Large intestine (tissue), 3 donors: ENCODE results near the gene DCUN1D3. TPM values are rescaled to one million over a fixed set of nuclear protein-coding genes. Genes with fewer than 3 reads are reported as not detected.

Experiments used
- DNase-seq, 2 donors: peaks; one replicate each; pipeline versions ENCODE4 v3.0.0 to v3.0.0-alpha.2; 2013
- H3K27ac ChIP-seq: one replicate; pipeline ENCODE4 v1.5.1; 2013; ENCODE audit warnings: low read length
- H3K27me3 ChIP-seq: 2 replicates; pipeline ENCODE4 v1.6.1; 2013; ENCODE audit warnings: low read length; ENCODE audit not compliant: control insufficient read depth, insufficient read depth
- H3K36me3 ChIP-seq: 2 replicates; pipeline ENCODE4 v1.6.1; 2013; ENCODE audit warnings: low read length; ENCODE audit not compliant: control insufficient read depth, insufficient read depth
- H3K4me1 ChIP-seq: one replicate; pipeline ENCODE4 v1.6.1; 2013; ENCODE audit warnings: low read length; ENCODE audit not compliant: control insufficient read depth, insufficient read depth
- H3K4me3 ChIP-seq: one replicate; pipeline ENCODE4 v1.5.1; 2013; ENCODE audit warnings: low read length
- H3K9me3 ChIP-seq: one replicate; pipeline ENCODE4 v1.6.1; 2013; ENCODE audit warnings: mild to moderate bottlenecking, low read depth, low read length, moderate library complexity; ENCODE audit not compliant: control insufficient read depth
- WGBS: methylation state at CpG from one replicate; pipeline ENCODE4 v1.1.5; 2013; ENCODE audit warnings: low lambda C conversion rate; ENCODE audit not compliant: insufficient coverage; 5-methylcytosine and 5-hydroxymethylcytosine counted together
- polyA plus RNA-seq: library from polyadenylated mRNA; unstranded; fragments of 120-200 nt; gene quantifications from one replicate; pipeline ENCODE4 v1.2.1, GENCODE V29; 2013

DCUN1D3 gene
- polyA plus RNA-seq, 1 donor, result 18.3 TPM

DNA sequence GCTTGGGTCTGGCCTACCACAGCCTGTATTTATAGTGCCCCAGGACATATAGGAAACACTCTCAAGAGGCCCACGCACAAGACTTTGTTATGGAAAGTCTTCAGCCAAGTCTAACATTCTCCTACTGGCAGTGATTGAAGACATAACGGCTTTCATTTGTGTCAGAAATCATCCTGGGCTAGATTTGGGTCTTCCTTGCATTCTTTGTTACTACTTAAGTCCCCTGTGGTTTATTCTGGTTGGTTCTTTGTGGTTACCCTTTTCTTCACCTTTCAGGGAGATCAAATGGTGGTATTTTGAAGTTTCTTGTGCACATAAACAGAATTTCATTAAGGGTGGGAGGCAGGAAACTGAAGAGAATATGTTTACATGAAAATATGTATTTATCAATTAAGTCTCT is 56.1 kb downstream of the DCUN1D3 start:
- Histone ChIP-seq H3K4me3 (no peak overlapping the region), H3K4me1 (peaks cover 21% of the 10 kb centered on the region), H3K9me3 (no peaks in the 10 kb centered on the region), H3K36me3 (peaks cover 27% of the 10 kb centered on the region), H3K27ac (no peak overlapping the region), H3K27me3 (no peaks in the 10 kb centered on the region)
- no CpG with 5 or more reads among the region's 2 CpGs for WGBS
- DNase-seq, result no peak

GRCh38 chr16:20839504-20839903 is 60.7 kb downstream of the DCUN1D3 start:
- Histone ChIP-seq H3K4me1 (no peaks in the 10 kb centered on the region), H3K36me3 (peaks cover 27% of the 10 kb centered on the region), H3K4me3 (no peak overlapping the region), H3K9me3 (peaks cover 4% of the 10 kb centered on the region), H3K27ac (no peak overlapping the region), H3K27me3 (no peaks in the 10 kb centered on the region)
- no peak for DNase-seq
- no CpG with 5 or more reads among the region's 2 CpGs for WGBS

DNA sequence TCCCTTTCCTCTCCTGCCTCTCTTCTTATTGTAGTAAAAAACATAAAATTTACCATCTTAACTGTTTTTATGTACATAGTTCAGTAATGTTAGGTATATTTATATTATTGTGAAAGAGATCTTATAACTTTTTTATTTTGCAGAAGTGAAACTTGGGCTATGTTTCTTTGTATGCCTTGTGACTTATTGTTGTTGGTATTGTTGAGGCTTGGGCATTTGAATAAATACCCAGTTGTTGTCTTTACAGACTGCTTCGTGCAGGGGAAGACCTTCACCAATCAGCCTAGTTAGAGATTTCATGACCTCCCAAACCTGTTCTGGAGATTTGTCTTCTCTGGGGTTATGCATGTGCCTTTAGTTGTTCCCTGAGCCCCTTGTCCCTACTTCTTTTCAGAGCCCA is 61.9 kb downstream of the DCUN1D3 start:
- Histone ChIP-seq H3K4me1 (no peaks in the 10 kb centered on the region), H3K9me3 (peaks cover 7% of the 10 kb centered on the region), H3K36me3 (peaks cover 28% of the 10 kb centered on the region), H3K27ac (no peak overlapping the region), H3K4me3 (no peak overlapping the region), H3K27me3 (no peaks in the 10 kb centered on the region)
- WGBS, result no CpG with 5 or more reads among the region's 1 CpG
- no peak for DNase-seq

DNA sequence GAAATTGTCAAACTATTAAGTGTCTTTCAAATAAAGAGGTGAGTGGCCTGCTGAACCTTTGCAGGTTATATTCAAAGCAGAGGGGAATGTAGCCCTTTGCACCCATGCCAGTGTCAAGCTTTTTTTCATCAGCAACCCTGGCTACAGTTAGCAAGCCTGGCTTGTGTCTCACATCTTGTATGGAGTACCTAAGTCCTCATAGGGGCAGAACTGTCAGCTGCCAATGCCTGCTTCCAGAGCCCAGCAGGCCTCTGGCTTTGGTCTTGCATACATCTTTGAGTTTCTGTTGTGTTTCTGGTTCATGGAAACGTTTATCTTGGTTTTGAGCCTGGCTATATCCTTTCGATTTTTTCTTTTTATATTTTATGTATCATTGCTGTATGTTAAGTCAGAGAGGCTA is 67.1 kb downstream of the DCUN1D3 start:
- Histone ChIP-seq H3K36me3 (peaks cover 28% of the 10 kb centered on the region), H3K9me3 (peaks cover 7% of the 10 kb centered on the region), H3K4me3 (no peak overlapping the region), H3K4me1 (no peaks in the 10 kb centered on the region), H3K27ac (no peak overlapping the region), H3K27me3 (no peaks in the 10 kb centered on the region)
- no CpG with 5 or more reads among the region's 2 CpGs for WGBS
- DNase-seq, result no peak

GRCh38 chr16:20830372-20830771 is 69.8 kb downstream of the DCUN1D3 start:
- Histone ChIP-seq H3K27ac (no peak overlapping the region), H3K4me3 (no peak overlapping the region), H3K4me1 (peaks cover 4% of the 10 kb centered on the region), H3K27me3 (no peaks in the 10 kb centered on the region), H3K36me3 (peaks cover 28% of the 10 kb centered on the region), H3K9me3 (peaks cover 4% of the 10 kb centered on the region)
- DNase-seq, result no peak
- WGBS, result no CpG with 5 or more reads among the region's 1 CpG

GRCh38 chr16:20829536-20829935 is 70.6 kb downstream of the DCUN1D3 start:
- Histone ChIP-seq H3K27ac (no peak overlapping the region), H3K4me3 (no peak overlapping the region), H3K9me3 (peaks cover 4% of the 10 kb centered on the region), H3K27me3 (no peaks in the 10 kb centered on the region), H3K4me1 (peaks cover 8% of the 10 kb centered on the region), H3K36me3 (peaks cover 25% of the 10 kb centered on the region)
- WGBS, result 100% methylated on average over 1 of the region's 1 CpG
- no peak for DNase-seq

DNA sequence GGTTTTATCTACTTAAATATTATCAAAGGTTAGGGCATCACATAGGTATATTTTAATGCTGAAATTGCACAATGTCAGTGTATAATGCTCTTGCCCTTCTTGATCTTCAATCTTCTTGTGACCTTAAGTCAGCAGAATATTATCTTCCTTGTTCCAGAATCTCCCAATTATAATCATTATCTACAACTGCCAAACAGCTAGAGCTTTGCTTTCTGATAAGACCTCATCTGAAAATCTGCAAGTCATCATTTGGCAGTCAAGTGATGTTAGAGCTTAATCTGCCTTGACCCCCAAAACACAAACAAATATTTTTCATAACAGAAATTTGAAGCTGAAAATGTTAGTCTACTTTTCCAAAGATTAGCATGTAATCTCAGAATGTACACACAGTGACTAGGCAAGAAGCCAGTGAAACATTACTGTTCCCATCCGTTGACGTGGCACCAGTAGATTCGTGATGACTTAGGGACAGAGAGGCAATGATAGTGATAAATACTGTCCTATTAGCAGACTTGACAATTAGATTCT is 74.1 kb downstream of the DCUN1D3 start:
- DNase-seq, result peak; percentile 35 to 41
- H3K27ac ChIP-seq, result peak overlapping the region; percentile 58
- H3K9me3 ChIP-seq, result no peaks in the 10 kb centered on the region
- peaks cover 8% of the 10 kb centered on the region for H3K4me1 ChIP-seq
- H3K4me3 ChIP-seq, result no peak overlapping the region
- H3K36me3 ChIP-seq, result peaks cover 14% of the 10 kb centered on the region
- no CpG with 5 or more reads among the region's 3 CpGs for WGBS
- H3K27me3 ChIP-seq, result no peaks in the 10 kb centered on the region

DNA sequence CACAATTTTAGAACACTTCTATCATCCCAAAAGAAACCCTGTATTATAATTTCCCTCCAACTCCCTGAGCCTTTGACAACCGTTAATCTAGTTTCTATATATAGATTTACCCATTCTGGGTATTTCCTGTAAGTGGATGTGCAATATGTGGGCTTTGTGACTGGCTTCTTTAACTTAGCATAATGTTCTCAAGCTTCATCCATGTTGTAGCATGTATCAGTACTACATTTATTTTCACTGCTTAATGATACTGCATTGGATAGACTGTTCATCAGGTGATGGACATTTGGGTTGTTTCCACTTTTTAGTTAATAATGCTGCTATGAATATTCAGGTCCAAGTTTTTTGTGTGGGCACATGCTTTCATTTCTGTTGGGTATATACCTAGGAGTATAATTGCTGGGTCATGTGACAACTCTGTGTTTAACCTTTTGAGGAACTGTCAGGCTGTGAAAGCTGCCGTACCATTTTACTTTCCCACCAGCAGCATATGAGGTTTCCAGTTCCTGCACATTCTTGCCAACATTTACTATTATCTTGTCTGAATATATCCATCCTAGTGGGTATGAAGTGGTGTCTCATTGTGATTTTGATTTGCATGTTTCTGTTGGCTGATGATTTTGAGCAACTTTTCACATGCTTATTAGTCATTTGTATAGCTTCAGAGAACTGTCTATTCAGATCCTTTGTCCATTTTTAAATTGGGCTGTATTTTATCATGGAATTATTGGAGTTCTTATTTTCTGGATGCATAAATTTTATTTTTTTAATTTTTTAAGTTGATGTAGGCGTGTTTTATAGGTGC is 77.4 kb downstream of the DCUN1D3 start:
- no peaks in the 10 kb centered on the region for H3K9me3 ChIP-seq
- H3K4me3 ChIP-seq, result no peak overlapping the region
- WGBS, result 92% methylated on average over 2 of the region's 3 CpGs
- H3K27ac ChIP-seq, result no peak overlapping the region
- H3K4me1 ChIP-seq, result peaks cover 8% of the 10 kb centered on the region
- peaks cover 10% of the 10 kb centered on the region for H3K36me3 ChIP-seq
- H3K27me3 ChIP-seq, result no peaks in the 10 kb centered on the region
- DNase-seq, result no peak

GRCh38 chr16:20821682-20822081 is 78.5 kb downstream of the DCUN1D3 start:
- Histone ChIP-seq H3K4me3 (no peak overlapping the region), H3K9me3 (no peaks in the 10 kb centered on the region), H3K27ac (no peak overlapping the region), H3K4me1 (peaks cover 8% of the 10 kb centered on the region), H3K36me3 (peaks cover 6% of the 10 kb centered on the region), H3K27me3 (no peaks in the 10 kb centered on the region)
- WGBS, result 91% methylated on average over 3 of the region's 4 CpGs
- DNase-seq, result no peak

GRCh38 chr16:20818929-20819585 is 81.1 kb downstream of the DCUN1D3 start:
- H3K36me3 ChIP-seq, result peaks cover 19% of the 10 kb centered on the region

More at GRCh38 chr16:20818929-20819585, 81.1 kb downstream of the DCUN1D3 start:
- 94% methylated on average over 2 of the region's 4 CpGs for WGBS
- no peaks in the 10 kb centered on the region for H3K9me3 ChIP-seq
- no peak overlapping the region for H3K4me3 ChIP-seq
- no peaks in the 10 kb centered on the region for H3K27me3 ChIP-seq
- DNase-seq, result no peak
- no peak overlapping the region for H3K27ac ChIP-seq
- H3K4me1 ChIP-seq, result no peaks in the 10 kb centered on the region
